ENCODE results near the gene PIEZO1. TPM values are rescaled to one million over a fixed set of nuclear protein-coding genes. Genes with fewer than 3 reads are reported as not detected.
A peak's percentile ranks its signal among the peaks of the same experiment; 100 is the strongest.

The PIEZO1 gene
- total and polyA plus RNA-seq, 2 experiments from 2014 or later, result 30.4 to 70.1 TPM

- DNase-seq (ENCODE audit: low spot score) (peak; percentile 46), ATAC-seq (peak; percentile 64)
- H3K4me3 ChIP-seq, result no peak overlapping the region
- no peaks in the 10 kb centered on the region for H3F3A ChIP-seq (replicated peaks; ENCODE audit: low read depth)
- H3K27me3 Mint-ChIP-seq (ENCODE audit: insufficient read depth, low read depth, poor library complexity), result peaks cover 19% of the 10 kb centered on the region
- no peaks in the 10 kb centered on the region for H3K36me3 ChIP-seq (ENCODE audit: insufficient read depth)
- no peaks in the 10 kb centered on the region for H3K9me3 Mint-ChIP-seq
- H2AFZ ChIP-seq, result no peak overlapping the region
- no peaks in the 10 kb centered on the region for H3K4me1 ChIP-seq (ENCODE audit: insufficient read depth)
- no peaks in the 10 kb centered on the region for H4K20me1 ChIP-seq (replicated peaks; ENCODE audit: insufficient read depth)
- H3K36me3 Mint-ChIP-seq (ENCODE audit: low read depth), result peaks cover 15% of the 10 kb centered on the region; the same call in 2 of the 3 replicates
- no peaks in the 10 kb centered on the region for H3K4me1 Mint-ChIP-seq
- H3K27me3 ChIP-seq (ENCODE audit: insufficient read depth), result no peaks in the 10 kb centered on the region
- no peak overlapping the region for H3K27ac Mint-ChIP-seq
- TF ChIP-seq EZH2phosphoT487 (IDR thresholded peaks at IDR 0.05; ENCODE audit: unreplicated experiment) (no peak), ZNF331 (CRISPR knock-in tag; IDR thresholded peaks at IDR 0.05; ENCODE audit: low read depth) (no peak), CTCF (conservative IDR thresholded peaks at IDR 0.05; ENCODE audit: low read depth in 2 of 2) (peak in 1 of 2 experiments; percentile 28; a peak in 2 of 4 replicates), STAT1 (IDR thresholded peaks at IDR 0.05; ENCODE audit: unreplicated experiment) (no peak)
- no peak overlapping the region for H3K4me2 ChIP-seq
- no peak overlapping the region for H3K27ac ChIP-seq (ENCODE audit: low read depth)
- H3K79me2 ChIP-seq (replicated peaks; ENCODE audit: insufficient read depth), result no peaks in the 10 kb centered on the region
- no peak overlapping the region for H3K4me3 Mint-ChIP-seq
- no peaks in the 10 kb centered on the region for H3K9me2 ChIP-seq (ENCODE audit: insufficient read depth)
Measured at GRCh38 chr16:88722784-88723506, 62.1 kb downstream of the PIEZO1 start.

GRCh38 chr16:88721815-88722755 is 62.9 kb downstream of the PIEZO1 start:
- ATAC-seq (no peak), DNase-seq (ENCODE audit: low spot score) (no peak)
- Histone ChIP-seq H2AFZ (no peak overlapping the region), H3K27me3 (ENCODE audit: insufficient read depth) (no peaks in the 10 kb centered on the region), H3K4me3 (no peak overlapping the region), H3K9me2 (ENCODE audit: insufficient read depth) (no peaks in the 10 kb centered on the region), H3K4me1 (ENCODE audit: insufficient read depth) (no peaks in the 10 kb centered on the region), H3K4me2 (no peak overlapping the region), H3K27ac (ENCODE audit: low read depth) (no peak overlapping the region), H3K36me3 (ENCODE audit: insufficient read depth) (no peaks in the 10 kb centered on the region), H3K79me2 (replicated peaks; ENCODE audit: insufficient read depth) (no peaks in the 10 kb centered on the region), H4K20me1 (replicated peaks; ENCODE audit: insufficient read depth) (no peaks in the 10 kb centered on the region), H3F3A (replicated peaks; ENCODE audit: low read depth) (no peaks in the 10 kb centered on the region)
- no peaks in the 10 kb centered on the region for H3K9me3 Mint-ChIP-seq
- no peak overlapping the region for H3K27ac Mint-ChIP-seq
- H3K36me3 Mint-ChIP-seq (ENCODE audit: low read depth), result peaks cover 22% of the 10 kb centered on the region
- no peaks in the 10 kb centered on the region for H3K4me1 Mint-ChIP-seq
- H3K4me3 Mint-ChIP-seq, result no peak overlapping the region
- peaks cover 12% of the 10 kb centered on the region for H3K27me3 Mint-ChIP-seq (ENCODE audit: insufficient read depth, low read depth, poor library complexity)
- no peak for TF ChIP-seq ZNF114 (CRISPR knock-in tag; IDR thresholded peaks at IDR 0.05)
- no peak for TF ChIP-seq CTCF (conservative IDR thresholded peaks at IDR 0.05; ENCODE audit: low read depth in 2 of 2)
- TF ChIP-seq NANOG (IDR thresholded peaks at IDR 0.05; ENCODE audit: borderline replicate concordance), result no peak
- no peak for TF ChIP-seq STAT1 (IDR thresholded peaks at IDR 0.05; ENCODE audit: unreplicated experiment)
- no peak for TF ChIP-seq CREB1 (CRISPR knock-in tag; IDR thresholded peaks at IDR 0.05; ENCODE audit: low read depth)
- TF ChIP-seq ZNF462 (CRISPR knock-in tag; IDR thresholded peaks at IDR 0.05), result no peak
- TF ChIP-seq JUNB (IDR thresholded peaks at IDR 0.05; ENCODE audit: unreplicated experiment), result no peak

Measured in GM23338 (cell line).